ENCODE results near the gene MLX. TPM values are rescaled to one million over a fixed set of nuclear protein-coding genes. Genes with fewer than 3 reads are reported as not detected.
A peak's percentile ranks its signal among the peaks of the same experiment; 100 is the strongest.

MLX gene
- total and polyA plus RNA-seq, 2 experiments from 2014 or later = 22.4 to 37.1 TPM

GRCh38 chr17:42519546-42520491 is 47.1 kb upstream of the MLX start:
- Histone ChIP-seq H3K4me1 (ENCODE audit: low read depth) (peaks cover 34% of the 10 kb centered on the region), H3K36me3 (no peaks in the 10 kb centered on the region), H3K9me3 (ENCODE audit: low read depth) (no peaks in the 10 kb centered on the region), H3K27ac (peak overlapping the region; percentile 100), H3K27me3 (no peaks in the 10 kb centered on the region), H3K4me3 (no peak overlapping the region)
- TF ChIP-seq CTCF (IDR thresholded peaks at IDR 0.05; ENCODE audit: low read depth, low read length) = no peak
- DNase-seq (ENCODE audit: low read depth in 1 of 2, low spot score in 1 of 2) = peak; percentile 73 to 99

- H3K27ac ChIP-seq = peak overlapping the region; percentile 100
- no peak overlapping the region for H3K4me3 ChIP-seq
- H3K27me3 ChIP-seq = no peaks in the 10 kb centered on the region
- H3K4me1 ChIP-seq (ENCODE audit: low read depth) = peaks cover 34% of the 10 kb centered on the region
- TF ChIP-seq CTCF (IDR thresholded peaks at IDR 0.05; ENCODE audit: low read depth, low read length) = peak; percentile 29
- H3K9me3 ChIP-seq (ENCODE audit: low read depth) = no peaks in the 10 kb centered on the region
- no peak for DNase-seq (ENCODE audit: low read depth in 1 of 2, low spot score in 1 of 2)
- H3K36me3 ChIP-seq = no peaks in the 10 kb centered on the region
Measured at GRCh38 chr17:42520540-42520951, 46.4 kb upstream of the MLX start.

GRCh38 chr17:42521036-42521435 is 45.9 kb upstream of the MLX start:
- H3K36me3 ChIP-seq = no peaks in the 10 kb centered on the region
- no peak overlapping the region for H3K4me3 ChIP-seq
- H3K9me3 ChIP-seq (ENCODE audit: low read depth) = no peaks in the 10 kb centered on the region
- H3K27me3 ChIP-seq = no peaks in the 10 kb centered on the region
- DNase-seq (ENCODE audit: low read depth in 1 of 2, low spot score in 1 of 2) = no peak
- H3K4me1 ChIP-seq (ENCODE audit: low read depth) = peaks cover 34% of the 10 kb centered on the region
- TF ChIP-seq CTCF (IDR thresholded peaks at IDR 0.05; ENCODE audit: low read depth, low read length) = no peak
- H3K27ac ChIP-seq = peak overlapping the region; percentile 100

- no peaks in the 10 kb centered on the region for H3K9me3 ChIP-seq (ENCODE audit: low read depth)
- H3K4me3 ChIP-seq = no peak overlapping the region
- peaks cover 34% of the 10 kb centered on the region for H3K4me1 ChIP-seq (ENCODE audit: low read depth)
- DNase-seq (ENCODE audit: low read depth in 1 of 2, low spot score in 1 of 2) = peak in 1 of 2 donors; percentile 62
- peak overlapping the region; percentile 65 for H3K27ac ChIP-seq
- H3K36me3 ChIP-seq = no peaks in the 10 kb centered on the region
- TF ChIP-seq CTCF (IDR thresholded peaks at IDR 0.05; ENCODE audit: low read depth, low read length) = no peak
- no peaks in the 10 kb centered on the region for H3K27me3 ChIP-seq
Measured at GRCh38 chr17:42521666-42522262, 45.1 kb upstream of the MLX start.

GRCh38 chr17:42522263-42522790 is 44.6 kb upstream of the MLX start:
- no peaks in the 10 kb centered on the region for H3K36me3 ChIP-seq
- peak overlapping the region; percentile 65 for H3K27ac ChIP-seq
- no peak for DNase-seq (ENCODE audit: low read depth in 1 of 2, low spot score in 1 of 2)
- H3K4me3 ChIP-seq = no peak overlapping the region
- no peaks in the 10 kb centered on the region for H3K27me3 ChIP-seq
- no peak for TF ChIP-seq CTCF (IDR thresholded peaks at IDR 0.05; ENCODE audit: low read depth, low read length)
- no peaks in the 10 kb centered on the region for H3K9me3 ChIP-seq (ENCODE audit: low read depth)
- H3K4me1 ChIP-seq (ENCODE audit: low read depth) = peaks cover 34% of the 10 kb centered on the region

All from cardiac muscle cell (in vitro differentiated cells and primary cell).